ENCODE measurements around the gene SH3BP4. TPM values are rescaled to one million over a fixed set of nuclear protein-coding genes. Genes with fewer than 3 reads are reported as not detected.

SH3BP4 gene
- total RNA-seq, 1 experiment from 2014 or later: 117 TPM

DNA sequence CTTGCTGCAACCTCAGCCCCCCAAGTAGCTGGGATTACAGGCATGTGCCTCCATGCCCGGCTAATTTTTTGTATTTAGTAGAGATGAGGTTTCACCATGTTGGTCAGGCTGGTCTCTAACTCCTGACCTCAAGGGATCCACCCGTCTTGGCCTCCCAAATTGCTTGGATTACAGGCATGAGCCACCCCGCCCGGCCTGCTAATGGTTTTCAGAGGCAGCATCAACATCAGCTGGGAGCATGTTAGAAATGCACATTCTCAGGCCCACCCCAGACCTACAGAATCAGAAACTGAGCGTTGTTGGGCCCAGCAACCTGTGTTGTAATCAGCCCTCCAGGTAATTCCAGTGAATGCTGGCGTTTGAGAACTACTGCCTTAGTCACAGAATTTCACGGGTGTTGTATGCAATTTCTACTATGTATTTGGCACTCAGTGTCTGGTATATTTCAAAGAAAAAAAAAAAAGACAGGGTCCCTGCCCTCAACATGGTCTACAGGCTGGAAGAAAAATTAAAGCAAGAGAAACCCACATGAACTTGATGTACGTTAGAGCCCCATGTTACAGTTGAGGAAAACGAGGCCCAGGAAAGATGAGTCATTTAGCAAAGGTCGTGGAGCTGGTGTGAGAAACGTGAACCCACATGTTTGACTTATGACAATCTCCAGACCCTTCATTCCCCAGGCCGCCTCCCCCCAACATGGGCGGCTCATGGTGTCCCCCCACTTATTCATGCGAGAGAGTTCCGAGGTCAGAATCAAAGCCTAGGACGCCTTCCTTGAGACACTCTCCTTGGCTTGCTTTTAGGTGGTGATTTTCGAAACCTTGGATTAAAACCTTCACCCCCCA is 35.3 kb downstream of the SH3BP4 start:
- no peak for DNase-seq (ENCODE audit: low read depth in 1 of 2, low spot score in 2 of 2)
- Histone ChIP-seq H3K27ac (peak overlapping the region; percentile 94), H3K9me3 (replicated peaks) (no peaks in the 10 kb centered on the region), H3K36me3 (peaks cover 73% of the 10 kb centered on the region), H3K4me1 (replicated peaks) (peaks cover 92% of the 10 kb centered on the region), H3K4me3 (no peak overlapping the region), H3K27me3 (replicated peaks) (no peaks in the 10 kb centered on the region)

DNA sequence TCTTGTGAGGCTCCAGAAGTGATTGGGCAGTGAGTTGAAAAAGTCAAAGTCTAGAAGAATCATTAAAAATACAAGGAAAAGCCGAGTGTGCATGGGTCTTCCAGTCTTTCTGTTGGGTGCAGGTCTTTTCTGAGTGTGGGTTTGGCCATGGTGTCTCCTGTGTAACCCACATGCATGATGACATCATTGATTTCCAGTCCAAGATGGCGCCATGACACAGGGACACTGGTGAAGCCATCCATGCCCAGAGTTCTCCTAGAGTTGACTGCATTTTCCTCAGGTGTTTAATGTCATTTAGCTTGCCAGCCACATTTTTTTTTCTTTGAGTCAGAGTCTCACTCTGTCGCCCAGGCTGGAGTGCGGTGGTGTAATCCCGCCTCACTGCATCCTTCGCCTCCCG is 35.9 kb downstream of the SH3BP4 start:
- Histone ChIP-seq H3K4me3 (no peak overlapping the region), H3K27me3 (replicated peaks) (no peaks in the 10 kb centered on the region), H3K36me3 (peaks cover 75% of the 10 kb centered on the region), H3K9me3 (replicated peaks) (no peaks in the 10 kb centered on the region), H3K27ac (peak overlapping the region; percentile 94), H3K4me1 (replicated peaks) (peaks cover 85% of the 10 kb centered on the region)
- no peak for DNase-seq (ENCODE audit: low read depth in 1 of 2, low spot score in 2 of 2)

DNA sequence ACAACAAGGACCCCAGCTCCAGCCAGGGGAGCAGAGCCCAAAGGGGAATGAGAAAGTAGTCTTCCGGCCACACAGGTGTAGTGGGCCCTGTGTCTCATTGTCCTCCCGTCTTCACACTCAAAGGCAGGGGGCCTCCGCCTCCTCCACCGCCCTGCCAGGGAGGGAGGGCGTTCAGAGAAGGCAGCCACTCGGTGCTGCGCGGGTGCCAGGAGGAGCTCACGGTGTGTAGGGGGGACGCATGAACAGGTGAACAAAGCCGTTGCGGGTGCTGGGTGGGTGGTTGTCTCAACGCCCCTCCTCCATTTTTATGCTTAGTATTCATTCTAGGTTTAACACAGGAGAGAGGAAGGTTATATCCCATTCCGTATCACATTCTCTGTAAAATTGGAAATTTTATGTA is 36.7 kb downstream of the SH3BP4 start:
- H3K27me3 ChIP-seq (replicated peaks): no peaks in the 10 kb centered on the region
- H3K36me3 ChIP-seq: peaks cover 75% of the 10 kb centered on the region
- peaks cover 85% of the 10 kb centered on the region for H3K4me1 ChIP-seq (replicated peaks)
- no peak overlapping the region for H3K4me3 ChIP-seq
- DNase-seq (ENCODE audit: low read depth in 1 of 2, low spot score in 2 of 2): no peak
- H3K9me3 ChIP-seq (replicated peaks): no peaks in the 10 kb centered on the region
- peak overlapping the region; percentile 94; the same call in 1 of the 2 replicates for H3K27ac ChIP-seq

DNA sequence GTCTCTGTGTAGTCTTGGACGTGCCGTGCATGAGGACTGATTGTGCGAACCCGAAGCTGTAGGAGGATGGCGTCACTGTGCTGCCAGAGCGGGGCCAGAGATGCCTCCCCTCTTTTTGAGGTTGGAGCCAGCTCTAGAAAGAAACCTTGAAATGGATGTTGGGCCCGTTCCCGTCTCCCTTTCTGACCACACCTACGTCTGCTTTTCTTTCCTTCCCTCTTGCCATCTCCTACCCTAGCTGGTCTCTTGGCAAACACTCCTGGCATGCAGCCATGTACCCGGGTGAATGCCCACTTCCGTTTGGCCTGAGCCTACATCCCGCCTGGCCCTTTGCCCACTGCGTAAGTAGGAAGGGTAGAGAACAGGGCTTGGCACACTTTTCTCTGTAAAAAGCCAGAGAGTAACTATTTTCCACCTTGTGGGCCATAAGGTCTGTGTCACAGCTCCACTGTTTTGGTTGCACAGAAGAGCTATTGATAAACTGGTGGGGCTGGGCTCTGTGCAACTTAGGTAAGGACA is 37.4 kb downstream of the SH3BP4 start:
- Histone ChIP-seq H3K27ac (no peak overlapping the region), H3K4me1 (replicated peaks) (peaks cover 85% of the 10 kb centered on the region), H3K9me3 (replicated peaks) (no peaks in the 10 kb centered on the region), H3K27me3 (replicated peaks) (no peaks in the 10 kb centered on the region), H3K36me3 (peaks cover 74% of the 10 kb centered on the region), H3K4me3 (no peak overlapping the region)
- no peak for DNase-seq (ENCODE audit: low read depth in 1 of 2, low spot score in 2 of 2)

DNA sequence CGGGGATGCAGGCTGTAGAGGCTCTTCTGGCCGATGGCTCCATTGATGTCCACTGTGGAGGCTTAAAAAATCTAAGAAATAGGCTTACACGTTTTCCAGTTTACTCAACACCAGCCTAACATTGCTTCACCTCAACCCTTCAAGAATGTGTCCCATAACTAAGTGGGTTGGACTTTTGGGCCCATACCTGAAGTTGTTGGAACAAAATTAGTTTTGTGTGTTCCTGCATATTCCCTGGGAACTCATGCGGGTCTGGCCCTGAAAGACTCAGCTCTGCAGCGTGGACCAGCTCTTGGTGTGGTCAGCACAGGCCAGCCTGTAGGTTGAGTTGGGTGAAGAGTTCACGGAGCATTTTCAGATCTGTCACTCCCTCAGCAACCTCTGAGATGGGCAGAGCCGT is 38.5 kb downstream of the SH3BP4 start:
- Histone ChIP-seq H3K9me3 (replicated peaks) (no peaks in the 10 kb centered on the region), H3K36me3 (peaks cover 76% of the 10 kb centered on the region), H3K4me1 (replicated peaks) (peaks cover 85% of the 10 kb centered on the region), H3K4me3 (no peak overlapping the region), H3K27ac (no peak overlapping the region), H3K27me3 (replicated peaks) (no peaks in the 10 kb centered on the region)
- no peak for DNase-seq (ENCODE audit: low read depth in 1 of 2, low spot score in 2 of 2)

DNA sequence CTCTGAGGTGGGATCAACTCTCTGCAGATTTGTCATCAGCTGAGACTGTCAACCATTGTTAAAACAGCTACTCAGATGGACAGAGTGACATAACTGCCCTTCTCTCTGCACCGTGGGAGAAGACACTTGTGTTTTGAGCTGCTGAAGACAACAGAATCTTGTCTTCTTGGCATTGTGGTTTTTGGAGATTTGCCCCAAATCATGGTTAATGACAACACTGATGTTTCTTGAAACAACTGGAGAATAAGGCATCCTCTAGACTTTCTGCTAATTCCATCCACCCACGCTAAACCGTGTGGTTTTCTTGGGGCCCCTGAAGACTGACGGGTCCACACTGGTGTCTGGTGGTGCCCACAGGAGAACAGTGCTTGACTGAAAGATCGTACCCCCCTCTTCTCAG is 39.5 kb downstream of the SH3BP4 start:
- Histone ChIP-seq H3K9me3 (replicated peaks) (no peaks in the 10 kb centered on the region), H3K4me3 (no peak overlapping the region), H3K27ac (no peak overlapping the region), H3K27me3 (replicated peaks) (no peaks in the 10 kb centered on the region), H3K4me1 (replicated peaks) (peaks cover 85% of the 10 kb centered on the region), H3K36me3 (peaks cover 77% of the 10 kb centered on the region)
- no peak for DNase-seq (ENCODE audit: low read depth in 1 of 2, low spot score in 2 of 2)

DNA sequence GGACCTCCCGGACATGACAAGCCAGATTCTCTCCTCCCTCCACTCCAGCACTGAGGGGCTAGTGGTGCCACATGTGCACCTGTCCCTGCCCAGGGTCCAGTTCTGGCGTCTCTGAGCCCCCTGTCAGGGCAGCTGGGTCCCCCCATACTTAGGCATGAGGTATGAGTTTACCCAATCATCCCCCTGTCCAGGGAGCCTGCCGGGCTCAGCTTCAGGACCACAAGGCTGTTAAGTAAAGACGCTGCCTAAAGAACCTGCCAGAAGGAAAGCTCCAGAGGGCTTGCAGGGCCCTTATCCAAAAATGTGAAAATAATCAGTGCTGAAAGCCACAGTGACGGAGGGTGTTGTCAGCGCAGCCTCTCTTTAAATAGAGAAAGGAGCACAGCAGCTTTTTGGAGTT is 40.0 kb downstream of the SH3BP4 start:
- H3K27ac ChIP-seq: no peak overlapping the region
- H3K36me3 ChIP-seq: peaks cover 79% of the 10 kb centered on the region
- H3K4me3 ChIP-seq: no peak overlapping the region
- no peaks in the 10 kb centered on the region for H3K27me3 ChIP-seq (replicated peaks)
- no peak for DNase-seq (ENCODE audit: low read depth in 1 of 2, low spot score in 2 of 2)
- no peaks in the 10 kb centered on the region for H3K9me3 ChIP-seq (replicated peaks)
- peaks cover 85% of the 10 kb centered on the region for H3K4me1 ChIP-seq (replicated peaks)

DNA sequence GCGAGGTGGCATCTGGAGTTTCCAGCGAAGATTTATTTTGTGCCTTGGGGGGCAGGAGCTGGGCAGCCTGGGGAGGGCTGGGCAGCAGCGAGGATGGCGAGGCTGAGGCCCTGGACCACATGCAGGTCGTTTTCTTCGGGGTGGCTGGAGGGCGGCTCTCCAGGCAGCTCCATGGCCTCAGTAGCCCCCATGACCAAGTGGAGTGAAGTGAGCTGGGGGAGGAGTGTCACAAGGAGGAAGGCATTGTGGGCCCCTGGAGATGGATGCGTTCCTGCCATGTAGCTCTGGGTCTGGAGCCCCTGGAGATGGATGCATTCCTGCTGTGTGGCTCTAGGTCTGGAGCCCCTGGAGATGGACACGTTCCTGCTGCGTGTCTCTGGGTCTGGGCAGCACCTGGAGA is 40.4 kb downstream of the SH3BP4 start:
- Histone ChIP-seq H3K4me1 (replicated peaks) (peaks cover 85% of the 10 kb centered on the region), H3K36me3 (peaks cover 79% of the 10 kb centered on the region), H3K27me3 (replicated peaks) (no peaks in the 10 kb centered on the region), H3K27ac (no peak overlapping the region), H3K4me3 (no peak overlapping the region), H3K9me3 (replicated peaks) (no peaks in the 10 kb centered on the region)
- no peak for DNase-seq (ENCODE audit: low read depth in 1 of 2, low spot score in 2 of 2)

DNA sequence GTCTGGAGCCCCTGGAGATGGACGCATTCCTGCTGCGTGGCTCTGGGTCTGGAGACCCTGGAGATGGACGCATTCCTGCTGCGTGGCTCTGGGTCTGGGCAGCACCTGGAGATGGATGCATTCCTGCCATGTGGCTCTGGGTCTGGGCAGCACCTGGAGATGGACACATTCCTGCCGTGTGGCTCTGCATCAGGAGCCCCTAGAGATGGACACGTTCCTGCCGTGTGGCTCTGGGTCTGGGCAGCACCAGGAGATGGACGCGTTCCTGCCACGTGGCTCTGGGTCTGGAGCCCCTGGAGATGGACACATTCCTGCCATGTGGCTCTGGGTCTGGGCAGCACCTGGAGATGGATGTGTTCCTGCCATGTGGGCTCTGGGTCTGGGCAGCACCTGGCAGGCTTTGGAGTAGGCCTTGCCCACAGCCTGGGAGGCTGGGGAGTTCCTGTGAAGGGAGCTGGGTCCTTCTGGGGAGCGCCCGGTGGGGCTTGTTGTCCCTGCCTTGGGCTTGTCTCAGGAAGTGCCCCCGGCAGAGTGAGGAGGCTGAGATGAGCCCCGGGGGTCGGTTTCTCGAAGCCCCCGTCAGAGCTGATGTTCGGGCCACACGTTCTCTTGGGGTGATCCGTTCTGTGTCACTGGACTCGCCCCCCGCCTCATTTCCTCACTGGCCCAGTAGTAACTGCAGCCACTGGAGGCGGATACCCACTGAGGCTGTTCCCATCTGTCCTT is 41.0 kb downstream of the SH3BP4 start:
- Histone ChIP-seq H3K4me1 (replicated peaks) (peaks cover 85% of the 10 kb centered on the region), H3K36me3 (peaks cover 79% of the 10 kb centered on the region), H3K9me3 (replicated peaks) (no peaks in the 10 kb centered on the region), H3K4me3 (no peak overlapping the region), H3K27me3 (replicated peaks) (no peaks in the 10 kb centered on the region), H3K27ac (no peak overlapping the region)
- DNase-seq (ENCODE audit: low read depth in 1 of 2, low spot score in 2 of 2): no peak

DNA sequence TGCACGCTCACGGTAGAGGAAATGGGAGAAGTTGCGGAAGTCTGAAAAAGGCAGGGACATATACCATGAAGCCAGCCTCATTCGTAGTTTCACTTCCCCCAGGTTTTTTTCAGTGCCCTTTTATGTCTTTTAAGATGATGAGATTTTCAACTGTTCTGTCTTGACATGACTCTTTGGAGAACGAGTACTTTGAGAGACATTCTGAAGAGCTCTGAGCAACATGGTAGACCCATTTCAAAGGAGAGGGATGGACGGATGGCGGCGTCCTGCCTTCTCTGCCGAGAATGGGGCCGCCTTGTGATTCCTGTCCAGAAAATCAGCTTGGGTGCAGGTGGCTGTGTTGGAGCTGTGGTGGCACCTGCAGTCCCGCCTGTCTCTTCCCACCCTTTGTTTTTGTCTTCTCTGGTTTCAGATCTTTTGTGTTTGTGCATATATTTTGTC is 41.7 kb downstream of the SH3BP4 start:
- no peak for DNase-seq (ENCODE audit: low read depth in 1 of 2, low spot score in 2 of 2)
- H3K36me3 ChIP-seq: peaks cover 76% of the 10 kb centered on the region
- no peak overlapping the region for H3K4me3 ChIP-seq
- H3K4me1 ChIP-seq (replicated peaks): peaks cover 85% of the 10 kb centered on the region
- H3K9me3 ChIP-seq (replicated peaks): no peaks in the 10 kb centered on the region
- no peak overlapping the region for H3K27ac ChIP-seq
- no peaks in the 10 kb centered on the region for H3K27me3 ChIP-seq (replicated peaks)

DNA sequence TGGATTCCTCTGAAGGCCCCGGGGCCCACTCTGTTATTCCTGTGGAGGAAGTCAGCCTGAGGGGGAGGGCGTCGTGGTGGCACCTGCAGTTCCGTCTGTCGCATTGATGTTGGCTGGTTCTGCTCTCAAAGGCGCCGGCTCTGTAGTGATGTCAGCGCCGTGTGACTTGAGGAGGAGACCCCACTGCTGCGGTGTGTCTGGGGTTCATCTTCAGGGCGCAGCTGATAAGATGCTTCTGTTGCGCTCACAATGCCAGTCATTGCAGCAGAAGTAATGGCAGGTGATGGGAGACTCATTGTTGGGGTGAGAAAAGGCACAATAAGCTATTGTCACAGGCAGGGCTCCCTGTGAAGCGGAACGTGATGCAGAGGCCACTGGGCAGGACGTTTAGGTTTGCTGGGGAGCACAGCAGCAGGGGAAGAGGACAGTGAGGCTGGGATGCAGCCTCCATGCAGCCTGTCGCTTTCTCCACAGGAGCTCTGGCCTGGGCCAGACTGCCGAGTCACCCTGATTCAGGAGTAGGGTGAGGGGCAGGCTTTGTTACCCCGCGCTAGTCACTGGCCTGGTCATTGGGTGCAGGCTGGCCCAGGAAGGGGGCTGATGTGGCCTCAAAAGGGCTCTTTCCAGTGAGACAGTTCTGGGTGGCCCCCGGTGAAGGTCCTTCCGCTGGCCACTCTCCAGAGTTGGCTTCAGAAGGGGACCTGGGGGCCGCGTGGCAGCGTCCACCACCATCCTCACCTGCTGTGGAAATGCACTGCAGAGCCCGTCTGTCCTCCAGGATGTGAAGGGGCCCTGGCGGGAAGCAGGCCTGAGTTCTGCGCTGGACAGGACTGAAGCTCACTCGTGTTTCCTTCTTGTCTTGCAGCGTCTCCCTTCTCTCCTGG is 42.9 kb downstream of the SH3BP4 start:
- Histone ChIP-seq H3K4me1 (replicated peaks) (peaks cover 86% of the 10 kb centered on the region), H3K36me3 (peaks cover 77% of the 10 kb centered on the region)

DNA sequence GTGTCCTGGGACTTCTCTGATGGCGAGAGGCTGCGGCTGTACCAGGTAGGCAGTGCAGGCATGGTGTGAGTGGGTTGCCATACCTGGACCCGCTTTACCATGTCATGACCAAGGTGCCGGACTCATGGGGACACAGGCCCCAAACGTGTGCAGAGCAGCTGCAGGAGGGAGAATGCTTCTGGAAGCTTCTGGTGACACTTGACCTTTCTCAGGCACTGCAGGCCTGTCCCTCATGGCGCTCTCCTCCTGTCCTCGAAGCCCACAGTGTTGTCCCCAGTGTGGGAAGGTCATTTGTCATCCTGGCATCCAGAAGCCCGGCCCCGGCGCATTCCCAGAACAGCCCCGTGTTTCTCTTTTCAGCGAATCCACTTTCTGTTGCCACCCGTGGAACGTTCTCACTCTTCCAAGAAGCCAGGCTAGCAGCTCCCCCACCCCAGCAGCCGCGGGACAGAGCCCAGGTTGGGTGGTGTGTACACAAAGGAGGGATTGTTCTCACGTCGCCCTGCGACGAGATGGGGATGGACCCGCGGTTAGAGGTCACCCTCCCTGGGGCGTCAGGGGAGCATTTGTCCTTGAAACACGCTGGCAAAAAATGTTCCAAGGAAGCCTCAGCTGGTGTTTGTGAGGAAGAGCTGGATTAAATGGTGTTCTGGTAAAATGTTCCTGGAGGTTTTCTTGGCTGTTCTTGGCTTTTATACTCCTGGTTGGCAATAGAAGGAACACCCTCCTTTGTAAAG is 43.7 kb downstream of the SH3BP4 start:
- peak overlapping the region; percentile 80 for H3K27ac ChIP-seq
- no peaks in the 10 kb centered on the region for H3K27me3 ChIP-seq (replicated peaks)
- no peaks in the 10 kb centered on the region for H3K9me3 ChIP-seq (replicated peaks)
- no peak overlapping the region for H3K4me3 ChIP-seq
- H3K36me3 ChIP-seq: peaks cover 84% of the 10 kb centered on the region
- DNase-seq (ENCODE audit: low read depth in 1 of 2, low spot score in 2 of 2): no peak
- H3K4me1 ChIP-seq (replicated peaks): peaks cover 89% of the 10 kb centered on the region

More for the DNA sequence above, 42.9 kb downstream of the SH3BP4 start:
- Histone ChIP-seq H3K27me3 (replicated peaks) (no peaks in the 10 kb centered on the region), H3K4me3 (no peak overlapping the region), H3K27ac (peak overlapping the region; percentile 80), H3K9me3 (replicated peaks) (no peaks in the 10 kb centered on the region)
- DNase-seq (ENCODE audit: low read depth in 1 of 2, low spot score in 2 of 2): no peak

Measured in SJSA1 (cell line).